Smooth muscle cell of the brain vasculature (primary cell): ENCODE results near the gene PNKP.

Experiments used
- DNase-seq: peaks from one replicate; pipeline ENCODE4 v3.0.0-alpha.2; 2012; ENCODE audit warnings: low read depth, low spot score

PNKP gene

DNA sequence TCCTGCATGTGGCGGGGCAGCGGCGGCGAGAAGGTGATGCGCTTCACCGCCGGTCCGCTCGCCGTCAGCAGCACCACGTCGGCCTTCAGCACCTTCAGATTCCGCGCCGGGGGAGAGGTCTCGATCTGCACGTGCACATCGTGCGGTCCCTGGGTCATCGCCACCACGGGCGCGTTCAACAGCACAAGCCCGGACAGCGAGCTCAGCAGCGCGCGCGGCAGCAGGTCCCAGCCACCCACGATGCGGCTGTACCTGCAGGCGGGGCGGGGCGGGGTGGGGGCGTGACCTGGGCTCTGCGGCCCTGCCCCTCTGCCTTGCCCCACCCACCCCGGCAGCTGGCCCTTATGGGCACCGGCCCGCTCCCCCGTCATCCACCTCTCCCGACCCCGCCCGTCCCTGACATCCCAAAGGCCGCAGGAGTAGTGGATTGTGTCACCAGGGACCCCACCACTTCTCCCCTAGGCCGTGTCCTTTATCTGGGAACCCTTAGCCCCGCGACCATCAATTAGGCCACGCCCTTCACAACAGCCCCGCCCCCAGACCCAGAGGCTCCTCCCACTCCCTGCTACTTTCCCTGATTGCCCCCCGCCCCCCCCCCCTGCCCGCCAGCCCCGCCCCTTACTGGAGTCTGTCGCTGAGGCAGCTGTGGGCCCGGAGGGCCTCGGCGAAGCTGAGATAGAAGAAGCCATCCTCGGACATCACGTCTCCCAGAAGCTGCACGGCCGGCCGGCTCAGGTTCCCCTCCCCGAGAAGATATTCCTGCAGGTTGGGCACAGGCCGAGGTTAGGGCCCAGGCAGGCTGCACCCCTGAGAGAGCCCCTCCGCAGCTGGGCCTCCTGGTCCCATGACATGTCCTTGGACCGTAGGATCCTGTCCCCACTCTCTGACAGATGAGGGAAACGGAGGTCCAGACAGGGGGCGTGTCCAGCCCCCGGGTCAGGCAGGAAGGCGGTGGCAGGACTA lies 23.3 kb upstream of the PNKP start:
- DNase-seq = no peak

DNA sequence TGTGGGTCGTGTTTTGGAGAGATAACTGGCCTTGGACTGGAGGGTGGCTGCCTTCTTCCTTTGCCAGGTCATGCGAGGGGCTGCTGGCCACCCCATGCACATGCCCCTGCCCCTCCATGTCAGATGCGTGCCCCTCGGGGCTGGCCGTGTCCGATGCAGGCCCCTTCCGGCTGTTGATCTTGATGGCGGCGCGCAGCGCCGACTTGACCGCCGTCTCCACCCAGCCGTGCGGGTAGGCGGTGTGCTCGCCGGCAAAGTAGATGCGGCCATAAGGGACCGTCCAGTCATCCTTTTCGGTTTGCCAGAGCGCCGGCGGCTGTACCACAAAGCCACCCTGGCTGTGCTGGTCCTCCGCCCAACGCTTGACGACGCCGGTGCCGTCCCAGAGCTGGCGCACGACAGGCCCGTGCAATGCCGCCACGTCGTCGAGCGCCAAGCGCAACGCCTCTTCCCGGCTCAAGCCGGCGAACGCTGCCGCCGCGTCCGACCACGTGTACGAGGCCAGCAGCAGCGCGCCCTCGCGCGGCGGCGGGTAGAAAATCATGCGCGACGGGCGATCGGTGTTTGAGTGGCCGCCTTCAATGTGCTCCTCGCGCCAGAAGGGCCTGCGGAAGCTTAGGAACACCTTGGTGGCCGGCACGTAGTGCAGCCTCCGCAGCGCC lies 22.4 kb upstream of the PNKP start:
- no peak for DNase-seq

DNA sequence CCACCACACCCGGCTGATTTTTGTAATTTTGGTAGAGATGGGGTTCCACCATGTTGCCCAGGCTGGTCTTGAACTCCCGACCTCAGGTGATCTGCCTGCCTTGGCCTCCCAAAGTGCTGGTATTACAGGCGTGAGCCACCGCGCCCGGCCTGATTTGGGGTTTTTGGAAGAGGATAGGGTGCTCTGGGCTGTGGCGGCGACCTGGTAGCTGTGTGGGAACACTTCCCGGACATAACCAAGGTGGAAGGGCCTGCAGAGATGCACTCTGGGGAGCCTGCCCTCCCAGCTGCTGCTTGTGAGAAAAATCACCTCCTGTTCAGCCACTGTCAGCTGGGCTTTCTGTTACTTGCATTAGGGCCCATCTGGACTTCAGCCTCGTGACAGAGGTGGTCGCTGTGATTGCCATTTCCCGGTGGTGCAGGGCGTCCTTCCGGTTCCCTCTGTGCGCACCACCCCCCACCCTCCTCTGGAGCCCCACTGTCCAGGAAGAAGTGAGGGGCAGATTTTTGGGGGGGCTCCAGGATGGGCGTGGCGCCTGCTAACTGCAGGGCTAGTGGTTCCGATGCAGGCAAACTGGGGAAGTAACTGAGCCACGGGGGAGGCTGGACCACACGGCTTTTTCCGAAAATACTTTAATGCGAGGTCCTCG lies 21.8 kb upstream of the PNKP start:
- no peak for DNase-seq

DNA sequence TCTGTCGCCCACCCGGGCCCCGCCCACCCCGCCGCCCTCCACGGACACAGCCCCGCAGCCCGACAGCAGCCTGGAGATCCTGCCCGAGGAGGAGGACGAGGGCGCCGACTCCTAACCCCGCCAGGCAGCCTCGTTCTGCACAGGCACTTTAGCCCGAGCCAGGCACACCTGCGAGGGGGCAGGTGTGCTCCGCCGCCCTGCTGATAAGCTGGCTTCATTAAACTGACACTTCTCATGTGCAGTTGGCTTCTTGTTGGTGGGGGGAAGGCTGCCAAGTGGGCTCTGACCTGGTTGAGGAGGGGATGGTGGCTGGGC lies 21.1 kb upstream of the PNKP start:
- no peak for DNase-seq

DNA sequence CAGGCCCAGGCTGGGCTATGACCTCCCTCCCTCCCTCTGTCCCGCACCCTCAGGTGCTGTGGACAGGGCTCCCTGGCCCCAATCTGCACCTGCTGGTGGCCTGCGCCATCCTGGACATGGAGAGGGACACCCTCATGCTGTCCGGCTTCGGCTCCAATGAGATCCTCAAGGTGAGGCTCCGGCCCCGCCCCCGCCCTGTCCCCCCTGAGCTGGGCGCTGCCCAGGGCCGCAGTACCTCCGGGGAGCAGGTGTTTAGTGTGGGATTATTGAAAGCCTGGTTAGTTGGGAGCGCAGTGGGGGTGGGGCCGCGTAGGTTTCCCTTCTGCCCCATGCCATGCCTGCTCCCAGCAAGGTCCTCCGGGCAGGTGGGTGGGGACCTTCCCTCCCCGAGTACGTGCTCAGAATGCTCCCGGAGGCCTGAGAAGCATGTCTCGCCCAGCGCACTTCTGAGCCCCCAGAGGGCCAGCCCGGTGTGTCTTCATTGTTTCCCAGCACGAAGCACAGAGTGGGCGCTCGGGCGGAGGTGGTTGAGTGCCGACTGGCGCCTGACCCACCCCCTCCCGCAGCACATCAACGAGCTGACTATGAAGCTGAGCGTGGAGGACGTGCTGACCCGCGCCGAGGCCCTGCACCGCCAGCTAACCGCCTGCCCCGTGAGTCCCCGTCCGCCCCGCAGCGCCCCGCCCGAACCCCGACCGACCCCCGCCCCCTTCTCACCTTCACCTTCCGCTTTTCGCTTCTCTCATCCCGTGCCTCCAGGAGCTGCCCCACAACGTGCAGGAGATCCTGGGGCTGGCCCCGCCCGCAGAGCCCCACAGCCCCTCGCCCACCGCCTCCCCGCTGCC lies 20.5 kb upstream of the PNKP start:
- no peak for DNase-seq

DNA sequence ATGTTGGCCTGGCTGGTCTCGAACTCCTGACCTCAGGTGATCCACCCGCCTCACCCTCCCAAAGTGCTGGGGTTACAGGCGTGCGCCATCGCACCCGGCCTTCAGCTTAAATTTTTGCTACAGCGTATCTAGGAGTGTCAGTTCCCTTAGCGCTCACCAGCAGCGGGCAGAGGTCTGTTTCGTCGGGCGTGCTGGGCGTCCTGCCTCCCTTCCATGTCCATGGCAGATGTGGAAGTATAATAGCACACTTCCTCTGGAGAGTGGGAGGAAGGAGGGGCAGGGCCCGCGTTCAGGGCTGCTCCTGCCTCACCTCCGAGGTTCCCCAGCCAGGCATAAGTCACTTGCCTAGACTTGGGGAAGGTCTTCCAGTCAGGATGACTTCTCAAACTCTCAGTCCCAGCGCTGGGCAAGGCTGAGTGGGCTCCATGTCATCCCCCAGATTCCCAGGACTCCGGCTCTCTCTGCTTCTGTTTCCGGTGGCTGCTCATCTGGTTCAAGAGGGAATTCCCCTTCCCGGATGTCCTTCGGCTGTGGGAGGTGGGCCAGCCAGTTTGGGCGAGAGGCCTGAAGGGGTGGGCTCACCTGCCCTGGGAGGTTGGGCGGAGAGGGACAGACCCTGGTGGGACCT lies 19.8 kb upstream of the PNKP start:
- DNase-seq = no peak

DNA sequence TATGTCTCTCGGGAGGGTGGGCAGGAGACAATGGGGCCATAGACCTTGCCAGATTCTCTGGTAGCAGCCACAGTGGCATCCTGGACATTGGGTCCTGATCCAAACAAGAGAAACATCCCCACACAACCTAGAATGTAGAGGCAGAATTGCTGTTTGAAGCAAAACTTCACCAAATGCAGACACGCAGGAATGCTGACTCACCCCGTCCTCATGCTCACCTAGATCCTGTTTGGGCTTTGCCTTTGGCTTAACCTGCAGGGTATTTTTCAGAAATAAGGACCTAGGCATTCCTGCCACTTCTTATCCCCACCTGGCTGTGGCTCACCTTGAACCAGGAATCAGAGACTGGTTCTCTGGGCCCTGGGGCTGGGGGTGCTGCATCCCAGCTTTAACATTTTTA lies 17.4 kb upstream of the PNKP start:
- DNase-seq = no peak

DNA sequence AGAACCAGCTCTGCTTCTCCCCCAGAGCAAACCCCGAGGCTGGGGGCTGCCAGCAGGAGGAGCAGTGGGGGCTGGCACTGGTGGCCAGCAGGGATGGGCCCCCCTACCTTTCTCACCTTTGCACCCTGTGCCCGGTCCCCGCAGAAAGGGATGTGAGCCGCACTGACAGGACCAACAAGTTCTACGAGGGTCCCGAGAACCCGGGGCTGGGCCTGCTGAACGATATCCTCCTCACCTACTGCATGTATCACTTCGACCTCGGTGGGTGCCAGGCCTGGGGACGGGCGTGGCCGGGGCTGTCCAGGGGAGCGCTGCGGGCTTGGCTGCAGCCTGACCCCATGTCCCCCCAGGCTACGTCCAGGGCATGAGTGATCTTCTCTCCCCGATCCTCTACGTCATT lies 16.7 kb upstream of the PNKP start:
- no peak for DNase-seq

DNA sequence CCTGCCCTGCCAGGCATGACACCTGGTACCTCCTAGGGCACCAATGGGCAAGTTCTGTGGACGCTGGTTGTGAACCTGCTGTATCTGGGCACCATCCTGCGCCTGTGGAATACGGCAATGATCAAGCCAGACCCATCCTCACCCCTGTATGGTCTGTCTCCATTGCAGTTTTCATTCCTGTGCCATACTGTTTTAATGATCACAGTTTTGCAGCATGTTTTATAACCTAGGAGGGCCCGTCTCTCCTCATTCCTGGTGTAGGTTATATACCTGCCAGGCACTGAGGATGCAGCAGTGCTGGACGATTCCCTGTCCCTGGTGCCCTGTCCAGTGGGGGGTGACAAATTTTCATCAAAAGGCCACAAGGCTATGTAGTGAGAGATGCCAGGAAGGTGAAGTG lies 15.7 kb upstream of the PNKP start:
- no peak for DNase-seq

DNA sequence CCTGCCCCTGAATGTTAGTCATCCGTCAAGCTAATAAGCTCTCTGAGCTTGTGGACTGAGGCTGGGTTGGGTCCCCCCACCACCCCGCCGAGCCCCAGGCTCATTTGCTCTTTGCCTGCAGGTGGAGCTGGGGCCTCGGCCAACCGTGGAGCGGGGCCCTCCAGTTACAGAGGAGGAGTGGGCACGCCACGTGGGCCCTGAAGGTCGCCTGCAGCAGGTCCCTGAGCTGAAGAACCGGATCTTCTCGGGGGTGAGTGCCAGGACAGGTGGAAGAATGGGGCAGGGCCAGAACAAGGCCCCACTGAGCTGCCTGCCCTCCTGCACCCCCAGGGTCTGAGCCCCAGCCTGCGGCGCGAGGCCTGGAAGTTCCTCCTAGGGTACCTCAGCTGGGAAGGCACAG lies 15.3 kb upstream of the PNKP start:
- DNase-seq = no peak

DNA sequence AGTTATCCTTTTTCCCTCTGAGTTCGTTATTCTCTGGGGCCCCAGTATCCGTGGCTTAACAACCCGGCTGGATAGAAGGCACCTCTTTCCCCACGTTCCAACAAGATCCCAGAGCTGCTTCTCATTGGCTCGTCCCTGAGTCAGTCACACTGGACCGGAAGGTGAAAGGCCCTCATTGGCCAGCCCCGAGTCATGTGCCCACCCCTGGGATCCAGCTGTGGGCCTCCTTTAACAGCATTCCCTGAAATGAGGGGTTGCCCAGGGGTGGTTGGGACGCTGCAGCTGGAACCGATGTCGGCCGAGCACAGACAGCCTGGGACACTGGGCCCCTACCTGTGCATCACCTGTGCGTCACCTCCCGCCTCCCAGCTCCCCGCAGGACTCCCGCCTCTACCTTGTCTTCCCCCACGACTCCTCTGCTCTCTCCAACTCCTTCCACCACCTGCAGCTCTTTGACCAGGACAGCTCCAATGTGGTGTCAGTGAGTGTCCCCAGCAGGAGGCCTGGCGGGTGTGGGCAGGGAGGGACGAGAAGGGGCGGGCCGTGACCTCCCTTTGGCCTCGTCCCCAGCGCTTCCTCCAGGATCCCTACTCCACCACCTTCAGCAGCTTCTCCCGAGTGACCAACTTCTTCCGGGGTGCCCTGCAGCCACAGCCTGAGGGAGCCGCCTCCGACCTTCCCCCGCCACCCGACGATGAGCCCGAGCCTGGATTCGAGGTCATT lies 14.5 kb upstream of the PNKP start:
- no peak for DNase-seq

DNA sequence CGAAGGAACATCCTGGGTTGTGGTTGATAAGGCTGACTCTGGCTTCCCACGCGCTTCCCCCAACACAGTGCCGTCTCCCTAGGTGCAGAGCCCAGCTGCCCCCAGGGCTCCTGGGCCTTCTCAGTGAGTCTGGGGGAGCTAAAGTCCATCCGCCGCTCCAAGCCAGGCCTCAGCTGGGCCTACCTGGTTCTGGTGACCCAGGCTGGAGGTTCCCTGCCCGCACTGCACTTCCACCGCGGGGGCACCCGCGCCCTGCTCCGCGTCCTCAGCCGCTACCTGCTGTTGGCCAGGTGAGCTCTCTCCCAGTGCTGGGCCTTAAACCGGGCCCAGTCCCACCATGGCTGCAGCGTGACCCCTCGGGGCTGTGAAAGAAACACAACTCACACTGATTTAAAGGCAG lies 13.8 kb upstream of the PNKP start:
- no peak for DNase-seq

DNA sequence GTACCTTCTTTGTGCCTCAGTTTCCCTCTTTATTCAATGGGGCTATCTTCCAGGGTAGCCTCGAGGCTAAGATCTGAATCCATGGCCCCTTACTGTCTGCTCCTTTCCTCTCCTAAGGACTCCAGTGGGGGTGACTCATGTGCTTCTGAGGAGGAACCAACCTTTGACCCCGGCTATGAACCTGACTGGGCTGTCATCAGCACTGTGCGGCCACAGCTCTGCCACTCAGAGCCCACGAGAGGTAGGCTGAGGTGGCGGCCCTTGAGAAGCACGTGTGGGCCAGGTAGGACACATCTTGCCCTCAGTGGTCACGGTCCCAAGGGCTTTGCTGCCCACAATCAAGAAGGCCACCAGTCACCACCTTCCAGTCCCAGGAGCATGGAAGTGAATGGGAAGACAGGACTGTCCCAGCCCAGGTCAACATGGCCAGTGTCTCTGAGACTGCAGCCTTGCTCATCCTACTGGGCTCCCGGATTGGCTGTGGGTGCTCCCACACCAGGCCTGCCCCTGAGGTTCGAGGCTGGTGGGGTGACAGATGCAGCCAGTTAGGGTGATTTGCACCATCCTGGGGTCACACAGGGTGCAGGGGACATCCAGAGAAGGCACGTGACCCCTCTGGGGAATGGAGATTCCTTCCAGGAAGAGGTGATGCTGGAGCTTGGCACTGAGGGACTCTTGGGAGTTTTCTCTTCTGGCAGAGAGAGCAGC lies 12.9 kb upstream of the PNKP start:
- DNase-seq = no peak

DNA sequence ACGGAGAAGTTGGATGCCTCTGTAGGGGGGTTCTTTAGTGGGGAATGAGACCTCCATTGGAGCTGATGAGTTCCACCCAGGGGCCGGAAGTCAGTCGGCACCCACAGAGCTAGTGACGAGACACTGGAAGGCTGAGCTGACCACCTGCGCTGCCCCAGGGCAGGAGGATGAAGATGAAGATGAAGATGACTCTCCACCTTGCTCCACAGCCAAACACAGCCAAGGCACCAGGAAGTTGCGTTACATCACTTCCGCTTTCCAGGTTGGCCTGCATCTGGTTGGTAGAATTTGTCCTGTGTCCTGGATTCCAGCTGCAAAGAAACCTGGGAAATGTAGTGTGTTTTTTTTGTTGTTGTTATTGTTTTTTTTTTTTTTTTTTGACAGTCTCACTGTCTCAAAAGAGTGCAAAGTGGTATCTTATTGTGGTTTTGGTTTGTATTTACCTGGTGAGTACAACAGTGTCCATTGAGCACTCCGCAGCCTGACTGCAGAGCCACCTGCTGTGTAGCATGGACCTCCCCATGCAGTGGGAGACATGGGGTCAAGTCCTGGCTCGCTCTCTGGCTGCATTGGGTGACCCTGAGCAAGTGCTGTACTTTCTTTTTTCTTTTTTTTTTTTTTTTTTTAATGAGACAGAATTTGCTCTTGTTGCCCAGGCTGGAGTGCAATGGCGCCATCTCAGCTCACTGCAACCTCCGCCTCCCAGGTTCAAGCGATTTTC lies 12.0 kb upstream of the PNKP start:
- DNase-seq = no peak

DNA sequence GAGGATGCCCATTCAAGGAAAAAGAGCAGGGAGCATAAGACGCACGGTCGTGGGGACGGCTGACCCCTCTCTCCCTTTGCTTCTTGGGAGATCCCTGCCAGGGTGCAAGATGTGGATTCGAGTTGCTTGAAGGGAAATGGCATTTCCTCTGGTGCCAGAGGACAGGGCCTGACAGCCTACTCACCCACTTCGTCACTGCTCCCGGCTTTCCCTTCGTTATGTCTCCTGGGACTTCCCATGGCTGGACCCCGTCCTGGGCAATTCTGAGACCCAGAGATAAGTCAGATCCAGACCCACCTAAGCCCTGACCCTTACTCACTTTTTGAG lies 11.3 kb upstream of the PNKP start:
- DNase-seq = no peak

DNA sequence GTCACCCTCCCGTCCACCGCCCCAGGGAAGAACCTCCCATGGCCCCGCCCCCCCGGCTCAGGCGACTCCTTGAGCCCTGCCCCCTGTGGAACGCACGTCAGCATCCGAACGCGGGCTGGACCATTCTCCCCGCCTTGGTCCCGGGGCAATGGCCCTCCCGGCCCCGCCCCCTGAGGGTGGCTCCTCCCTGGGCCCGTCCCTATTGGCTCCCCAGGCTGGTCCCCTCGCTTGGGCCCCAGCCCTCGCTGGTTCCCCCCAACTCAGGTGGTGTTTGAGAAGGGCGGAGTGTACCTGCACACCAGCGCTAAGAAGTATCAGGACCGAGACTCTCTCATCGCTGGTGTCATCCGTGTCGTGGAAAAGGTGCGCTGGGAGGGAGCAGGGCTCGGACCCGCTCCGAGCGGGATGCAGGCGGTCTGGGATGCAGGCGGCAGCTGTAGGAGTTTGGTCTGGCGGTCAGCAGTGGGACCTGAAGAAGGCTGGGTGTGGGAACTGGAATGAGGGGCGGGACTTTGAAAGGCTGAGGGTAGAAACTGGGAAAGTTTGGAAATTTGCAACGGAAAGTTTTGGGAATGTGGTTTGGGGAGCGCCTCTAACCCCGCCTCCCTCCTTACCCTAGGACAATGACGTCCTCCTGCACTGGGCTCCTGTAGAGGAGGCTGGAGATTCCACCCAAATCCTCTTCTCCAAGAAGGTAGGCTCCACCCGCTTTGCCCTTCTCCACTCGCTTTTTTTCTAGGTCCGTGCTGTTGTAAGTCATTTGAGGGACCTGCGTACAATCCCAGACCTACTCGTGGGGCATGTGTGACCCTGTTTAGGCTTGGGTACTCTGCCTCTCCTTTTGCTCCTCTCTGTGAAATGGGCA lies 10.7 kb upstream of the PNKP start:
- peak; percentile 93 for DNase-seq

DNA sequence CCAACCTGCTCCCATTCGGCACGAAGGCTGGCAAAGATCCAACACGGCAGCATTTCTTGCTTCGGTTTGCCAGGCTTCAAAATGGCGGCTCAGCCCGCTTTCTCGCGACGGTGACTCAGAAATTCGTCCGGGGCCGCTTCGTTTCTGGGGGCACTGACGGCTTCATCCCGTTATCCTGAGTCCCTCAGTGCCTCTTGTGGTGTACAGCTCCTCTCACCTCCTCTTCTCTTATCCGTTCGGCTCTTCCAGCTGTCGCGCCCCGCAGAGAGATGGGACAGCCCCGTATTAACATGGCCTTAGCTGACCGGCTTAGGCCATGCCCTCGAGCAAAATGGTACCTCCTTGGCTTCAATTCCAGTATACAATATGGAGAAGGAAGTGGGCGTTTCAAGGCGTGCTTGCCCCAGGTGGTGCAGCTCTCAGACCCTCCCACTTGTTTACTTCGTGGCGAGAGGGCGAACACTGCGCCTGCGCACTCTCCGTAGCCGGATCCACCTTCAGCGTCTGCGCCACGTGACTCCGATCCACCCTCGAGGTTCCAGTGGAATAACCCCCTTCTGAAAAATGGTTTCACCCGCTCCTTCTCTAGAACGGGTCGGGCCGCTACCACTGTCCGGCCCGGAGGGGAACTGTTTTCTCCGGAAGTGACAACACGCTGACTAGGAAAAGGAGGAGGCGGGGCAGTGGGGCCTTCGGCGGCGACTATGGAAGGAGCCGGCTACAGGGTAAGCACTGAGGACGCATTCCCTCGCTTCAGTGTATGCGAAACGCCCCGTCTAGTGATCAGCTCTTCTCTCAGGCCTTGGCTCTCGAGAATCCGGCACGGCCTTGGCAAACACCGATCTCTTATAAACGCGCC lies 9.9 kb upstream of the PNKP start, which contains the start of the genes AKT1S1 and TBC1D17:
TSS of gene AKT1S1 (minus strand) at position 336 of the 859 bp plus-strand sequence. CDS start 4,060 bp downstream, outside the sequence.
TSS of gene TBC1D17 (plus strand) at position 683 of the 859 bp plus-strand sequence. CDS start at position 705, 22 bp downstream.
- peak; percentile 99 for DNase-seq
